Dendritic cell treated with granulocyte-macrophage colony-stimulating factor and Interleukin-4, amounts not matched to agents 40 ng/mL and 50 ng/mL, for 4 days (primary cell): ENCODE results near the gene GFPT2.
A peak's percentile ranks its signal among the peaks of the same experiment; 100 is the strongest.

Source experiments
- H3K27ac Mint-ChIP-seq: one replicate; pipeline ENCODE4 v1.8.0; 2022; ENCODE audit warnings: mild to moderate bottlenecking, mixed read lengths
- H3K27me3 Mint-ChIP-seq: one replicate; pipeline ENCODE4 v1.8.0; 2022; ENCODE audit warnings: mild to moderate bottlenecking, mixed read lengths
- H3K36me3 Mint-ChIP-seq: one replicate; pipeline ENCODE4 v1.8.0; 2022; ENCODE audit warnings: low read depth, mixed read lengths
- H3K4me1 Mint-ChIP-seq: one replicate; pipeline ENCODE4 v1.8.0; 2022; ENCODE audit warnings: low read depth, mixed read lengths
- H3K4me3 Mint-ChIP-seq: one replicate; pipeline ENCODE4 v1.8.0; 2022; ENCODE audit warnings: mild to moderate bottlenecking, moderate library complexity, mixed read lengths
- H3K9me3 Mint-ChIP-seq: one replicate; pipeline ENCODE4 v1.8.0; 2022; ENCODE audit warnings: mixed read lengths
- intact Hi-C: fragments of 100-400 bp; cut with micrococcal nuclease; formaldehyde crosslinking; loops from one replicate; pipeline ENCODE4 v1.15.0; 2022

The GFPT2 gene

GRCh38 chr5:180370861-180371641 is 17.9 kb upstream of the GFPT2 start:
- H3K27ac Mint-ChIP-seq: no peak overlapping the region
- intact Hi-C loops: no loop called here
- H3K36me3 Mint-ChIP-seq: no peaks in the 10 kb centered on the region
- no peaks in the 10 kb centered on the region for H3K4me1 Mint-ChIP-seq
- H3K9me3 Mint-ChIP-seq: no peaks in the 10 kb centered on the region
- peaks cover 2% of the 10 kb centered on the region for H3K27me3 Mint-ChIP-seq
- no peak overlapping the region for H3K4me3 Mint-ChIP-seq

- no peak overlapping the region for H3K27ac Mint-ChIP-seq
- intact Hi-C loops: no loop called here
- no peaks in the 10 kb centered on the region for H3K36me3 Mint-ChIP-seq
- H3K27me3 Mint-ChIP-seq: peaks cover 2% of the 10 kb centered on the region
- H3K4me1 Mint-ChIP-seq: no peaks in the 10 kb centered on the region
- no peaks in the 10 kb centered on the region for H3K9me3 Mint-ChIP-seq
- no peak overlapping the region for H3K4me3 Mint-ChIP-seq
Observed at GRCh38 chr5:180367991-180368390, 14.9 kb upstream of the GFPT2 start.

GRCh38 chr5:180367300-180367699 is 14.2 kb upstream of the GFPT2 start:
- Mint-ChIP-seq H3K36me3 (no peaks in the 10 kb centered on the region), H3K4me1 (no peaks in the 10 kb centered on the region), H3K27ac (no peak overlapping the region), H3K4me3 (no peak overlapping the region), H3K9me3 (no peaks in the 10 kb centered on the region), H3K27me3 (no peaks in the 10 kb centered on the region)
- intact Hi-C loops: no loop called here

GRCh38 chr5:180366326-180366725 is 13.2 kb upstream of the GFPT2 start:
- Mint-ChIP-seq H3K4me1 (no peaks in the 10 kb centered on the region), H3K36me3 (no peaks in the 10 kb centered on the region), H3K27ac (no peak overlapping the region), H3K27me3 (no peaks in the 10 kb centered on the region), H3K4me3 (no peak overlapping the region), H3K9me3 (no peaks in the 10 kb centered on the region)
- intact Hi-C loops: no loop called here

GRCh38 chr5:180365829-180366228 is 12.7 kb upstream of the GFPT2 start:
- Mint-ChIP-seq H3K4me3 (no peak overlapping the region), H3K4me1 (no peaks in the 10 kb centered on the region), H3K36me3 (no peaks in the 10 kb centered on the region), H3K27ac (no peak overlapping the region), H3K27me3 (no peaks in the 10 kb centered on the region), H3K9me3 (no peaks in the 10 kb centered on the region)
- intact Hi-C loops: no loop called here

GRCh38 chr5:180364306-180364856 is 11.2 kb upstream of the GFPT2 start:
- intact Hi-C loops: no loop called here
- Mint-ChIP-seq H3K4me3 (no peak overlapping the region), H3K4me1 (no peaks in the 10 kb centered on the region), H3K9me3 (no peaks in the 10 kb centered on the region), H3K27ac (no peak overlapping the region), H3K36me3 (no peaks in the 10 kb centered on the region), H3K27me3 (no peaks in the 10 kb centered on the region)

GRCh38 chr5:180360078-180360957 is 7.2 kb upstream of the GFPT2 start:
- Mint-ChIP-seq H3K27me3 (peaks cover 22% of the 10 kb centered on the region), H3K4me1 (no peaks in the 10 kb centered on the region), H3K9me3 (no peaks in the 10 kb centered on the region), H3K4me3 (no peak overlapping the region), H3K36me3 (no peaks in the 10 kb centered on the region), H3K27ac (no peak overlapping the region)
- intact Hi-C loops: no loop called here

GRCh38 chr5:180358694-180359093 is 5.6 kb upstream of the GFPT2 start:
- peaks cover 38% of the 10 kb centered on the region for H3K27me3 Mint-ChIP-seq
- H3K27ac Mint-ChIP-seq: no peak overlapping the region
- H3K36me3 Mint-ChIP-seq: no peaks in the 10 kb centered on the region
- no peaks in the 10 kb centered on the region for H3K4me1 Mint-ChIP-seq
- H3K9me3 Mint-ChIP-seq: no peaks in the 10 kb centered on the region
- no peak overlapping the region for H3K4me3 Mint-ChIP-seq
- intact Hi-C loops: no loop called here

GRCh38 chr5:180358179-180358578 is 5.0 kb upstream of the GFPT2 start:
- Mint-ChIP-seq H3K36me3 (no peaks in the 10 kb centered on the region), H3K9me3 (no peaks in the 10 kb centered on the region), H3K4me1 (no peaks in the 10 kb centered on the region), H3K27me3 (peaks cover 42% of the 10 kb centered on the region), H3K4me3 (no peak overlapping the region), H3K27ac (no peak overlapping the region)
- intact Hi-C loops: no loop called here

GRCh38 chr5:180354966-180355365 is 1.8 kb upstream of the GFPT2 start:
- intact Hi-C loops: no loop called here
- Mint-ChIP-seq H3K9me3 (no peaks in the 10 kb centered on the region), H3K27ac (no peak overlapping the region), H3K4me3 (no peak overlapping the region), H3K27me3 (peaks cover 68% of the 10 kb centered on the region), H3K4me1 (no peaks in the 10 kb centered on the region), H3K36me3 (no peaks in the 10 kb centered on the region)

DNA sequence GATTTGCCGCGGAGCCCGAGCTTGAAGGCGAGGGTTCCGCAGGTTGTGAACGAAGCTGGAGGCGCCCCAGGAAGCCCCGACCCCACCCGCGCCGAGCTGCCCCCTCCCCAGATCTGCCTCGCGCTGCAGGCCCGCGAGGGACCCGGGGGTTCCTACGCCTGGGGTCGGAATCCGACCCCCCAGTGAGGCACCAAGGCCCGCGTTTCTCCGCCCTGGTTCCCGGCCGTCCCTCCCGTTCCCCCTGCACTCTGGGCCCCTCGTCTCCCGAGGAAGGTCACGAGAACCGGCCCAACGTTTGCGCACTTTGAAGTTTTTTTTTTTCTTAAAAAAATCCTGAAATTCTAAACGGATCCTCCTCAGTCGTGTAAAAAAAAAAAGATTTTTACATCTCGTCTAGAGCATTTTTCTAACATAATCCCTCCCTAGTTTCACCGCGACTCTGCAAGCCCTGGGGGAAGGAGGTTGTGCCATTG is 880 bp upstream of the GFPT2 start:
- H3K9me3 Mint-ChIP-seq: no peaks in the 10 kb centered on the region
- H3K27me3 Mint-ChIP-seq: peaks cover 75% of the 10 kb centered on the region
- no peaks in the 10 kb centered on the region for H3K36me3 Mint-ChIP-seq
- no peak overlapping the region for H3K27ac Mint-ChIP-seq
- intact Hi-C loops: no loop called here
- H3K4me3 Mint-ChIP-seq: peak overlapping the region; percentile 62
- H3K4me1 Mint-ChIP-seq: no peaks in the 10 kb centered on the region

DNA sequence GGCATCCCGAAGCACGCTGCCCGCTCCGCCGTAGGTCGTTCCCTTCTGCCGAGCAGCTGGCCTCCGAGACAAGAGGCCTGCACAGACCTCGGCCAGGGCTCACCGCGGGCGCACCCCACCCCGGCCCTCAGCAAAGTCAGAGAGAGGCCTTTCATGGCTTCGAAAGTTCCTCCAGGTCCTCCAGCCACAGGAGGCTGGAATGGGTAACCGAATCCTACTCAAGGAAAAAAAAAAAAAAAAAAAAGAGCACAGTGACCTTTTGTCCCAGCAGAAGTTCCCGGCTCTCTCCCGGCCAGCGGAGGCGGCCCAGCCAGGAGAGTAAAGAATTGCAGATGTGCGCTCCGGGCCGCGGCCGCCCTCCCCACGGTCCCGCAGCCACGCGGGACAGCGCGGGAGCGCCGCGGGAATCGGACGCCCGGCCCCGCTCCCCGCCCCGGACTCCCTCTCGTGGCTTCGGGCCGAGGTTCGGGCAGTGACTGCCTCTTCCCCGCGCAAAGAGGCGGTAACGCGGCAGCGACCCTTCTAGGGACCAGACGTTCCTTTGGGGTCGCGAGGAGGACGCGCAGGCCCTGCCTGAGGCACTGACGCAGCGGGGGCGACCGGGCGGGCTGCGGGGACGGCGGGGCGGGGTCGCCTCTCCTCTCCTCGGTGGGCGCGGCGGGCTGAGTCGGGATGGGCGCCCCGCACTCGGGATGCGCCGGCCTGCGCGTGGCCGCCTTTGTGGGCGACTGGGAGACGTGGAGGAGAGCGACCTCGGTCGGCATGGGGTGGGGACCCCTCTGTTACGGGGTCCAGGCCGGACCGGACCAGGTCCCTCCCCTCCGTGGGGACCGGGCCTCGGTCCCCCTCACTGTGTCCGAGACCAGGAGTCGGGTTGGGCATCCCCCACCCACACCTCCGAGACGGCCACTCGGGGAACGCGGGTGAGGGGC is 754 bp downstream of the GFPT2 start:
- no peak overlapping the region for H3K27ac Mint-ChIP-seq
- no peaks in the 10 kb centered on the region for H3K9me3 Mint-ChIP-seq
- H3K36me3 Mint-ChIP-seq: no peaks in the 10 kb centered on the region
- peak overlapping the region; percentile 49 for H3K4me3 Mint-ChIP-seq
- H3K4me1 Mint-ChIP-seq: no peaks in the 10 kb centered on the region
- intact Hi-C loops: no loop called here
- H3K27me3 Mint-ChIP-seq: peaks cover 79% of the 10 kb centered on the region

DNA sequence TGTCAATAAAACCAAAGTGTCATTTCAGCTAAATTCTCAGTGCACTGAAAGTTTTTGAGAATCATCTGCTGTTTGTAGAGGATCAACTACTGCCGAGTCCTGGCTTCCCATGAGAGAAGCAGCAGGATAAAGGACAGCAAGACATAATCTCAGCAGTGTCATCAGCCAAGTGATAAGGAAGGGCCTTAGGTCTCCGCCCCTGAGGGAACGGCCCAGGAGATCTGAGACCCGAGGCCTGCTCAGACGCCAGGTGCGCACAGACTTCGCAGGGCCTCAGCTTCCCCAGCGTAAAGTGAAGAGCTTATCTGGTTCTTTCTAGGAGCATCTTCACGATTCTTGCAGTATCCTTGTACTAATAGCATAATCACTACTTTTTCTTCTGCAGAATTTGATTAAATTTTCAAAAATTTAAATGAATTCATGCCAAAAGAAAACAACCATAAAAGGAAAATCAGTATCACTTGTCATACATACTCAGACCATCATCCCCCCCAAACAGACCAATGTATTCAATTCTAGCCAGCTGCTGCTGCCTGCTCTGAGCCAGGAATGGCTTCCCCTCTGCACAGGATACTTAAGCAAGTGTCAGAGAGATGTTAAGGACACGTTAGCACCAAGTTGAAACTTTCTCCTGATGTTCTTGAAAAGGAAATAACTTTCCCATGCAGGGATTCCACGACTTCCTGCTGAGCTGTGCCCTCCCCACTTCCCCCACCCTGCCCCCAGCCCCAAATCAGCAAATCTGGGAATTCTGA is 2.2 kb downstream of the GFPT2 start:
- Mint-ChIP-seq H3K36me3 (no peaks in the 10 kb centered on the region), H3K27ac (no peak overlapping the region), H3K27me3 (peaks cover 69% of the 10 kb centered on the region), H3K4me3 (no peak overlapping the region), H3K4me1 (no peaks in the 10 kb centered on the region), H3K9me3 (no peaks in the 10 kb centered on the region)
- intact Hi-C loops: no loop called here
